Choroid plexus epithelial cell (primary cell): ENCODE measurements around the gene CCDC169.
"Not testable (repeated sequence)": the region's sequence is repeated elsewhere in the genome, so short reads cannot be mapped to it uniquely, and the experiment has no call there.

Experiments
- DNase-seq: peaks from one replicate; pipeline ENCODE4 v3.0.0-alpha.2; 2010; ENCODE audit warnings: low read depth
- H3K4me3 ChIP-seq: 2 replicates; pipeline ENCODE4 v1.5.1; 2011; ENCODE audit warnings: low read depth, mild to moderate bottlenecking, control low read depth, low read length, moderate library complexity
- TF ChIP-seq, protein P1 (sequence below): conservative IDR thresholded peaks from 2 replicates; pipeline ENCODE4 v1.5.1; 2011; ENCODE audit warnings: low read depth, mild to moderate bottlenecking, control low read depth, inconsistent platforms, low read length, moderate library complexity

The CCDC169 gene

DNA sequence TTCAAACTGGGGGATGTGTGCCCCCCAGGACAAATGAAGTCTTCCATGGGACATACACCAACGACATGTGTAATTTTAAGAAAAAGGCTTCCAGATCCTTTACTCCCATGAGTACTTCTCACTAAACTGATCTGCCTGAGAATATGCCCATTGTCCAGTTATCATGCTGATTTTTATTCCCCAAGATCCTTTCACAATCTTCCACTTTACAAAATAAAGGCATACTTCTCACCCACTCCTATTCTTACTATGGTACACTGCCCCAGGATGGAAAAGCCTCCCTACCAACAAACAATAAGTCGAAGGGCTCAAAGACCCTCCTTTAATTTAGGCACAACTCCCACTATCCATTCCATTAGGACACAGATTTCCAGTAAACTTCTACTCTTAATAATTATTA lies 45.1 kb upstream of the CCDC169 start:
- no peak for DNase-seq
- TF ChIP-seq, protein P1, sequence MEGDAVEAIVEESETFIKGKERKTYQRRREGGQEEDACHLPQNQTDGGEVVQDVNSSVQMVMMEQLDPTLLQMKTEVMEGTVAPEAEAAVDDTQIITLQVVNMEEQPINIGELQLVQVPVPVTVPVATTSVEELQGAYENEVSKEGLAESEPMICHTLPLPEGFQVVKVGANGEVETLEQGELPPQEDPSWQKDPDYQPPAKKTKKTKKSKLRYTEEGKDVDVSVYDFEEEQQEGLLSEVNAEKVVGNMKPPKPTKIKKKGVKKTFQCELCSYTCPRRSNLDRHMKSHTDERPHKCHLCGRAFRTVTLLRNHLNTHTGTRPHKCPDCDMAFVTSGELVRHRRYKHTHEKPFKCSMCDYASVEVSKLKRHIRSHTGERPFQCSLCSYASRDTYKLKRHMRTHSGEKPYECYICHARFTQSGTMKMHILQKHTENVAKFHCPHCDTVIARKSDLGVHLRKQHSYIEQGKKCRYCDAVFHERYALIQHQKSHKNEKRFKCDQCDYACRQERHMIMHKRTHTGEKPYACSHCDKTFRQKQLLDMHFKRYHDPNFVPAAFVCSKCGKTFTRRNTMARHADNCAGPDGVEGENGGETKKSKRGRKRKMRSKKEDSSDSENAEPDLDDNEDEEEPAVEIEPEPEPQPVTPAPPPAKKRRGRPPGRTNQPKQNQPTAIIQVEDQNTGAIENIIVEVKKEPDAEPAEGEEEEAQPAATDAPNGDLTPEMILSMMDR: no peak
- no peak overlapping the region for H3K4me3 ChIP-seq

DNA sequence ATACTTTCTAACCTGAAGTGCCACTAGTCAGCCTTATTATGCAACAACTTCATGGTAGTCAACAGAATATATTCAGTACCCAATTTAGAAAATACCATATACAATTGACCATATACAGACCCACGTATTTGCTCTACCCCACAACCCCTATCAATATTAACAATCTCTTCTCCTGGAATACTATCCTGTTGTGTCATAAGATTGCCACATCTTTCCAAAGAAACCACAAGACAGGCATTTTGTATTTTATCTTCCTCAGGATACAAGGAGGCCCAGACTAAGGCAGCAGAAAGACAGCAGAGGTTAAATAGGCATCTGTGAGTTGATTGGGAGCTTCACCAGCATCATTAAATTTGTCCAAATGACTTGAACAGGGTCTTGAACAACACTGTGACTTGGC lies 44.1 kb upstream of the CCDC169 start:
- TF ChIP-seq, protein P1: no peak
- H3K4me3 ChIP-seq: no peak overlapping the region
- peak; percentile 45 for DNase-seq

DNA sequence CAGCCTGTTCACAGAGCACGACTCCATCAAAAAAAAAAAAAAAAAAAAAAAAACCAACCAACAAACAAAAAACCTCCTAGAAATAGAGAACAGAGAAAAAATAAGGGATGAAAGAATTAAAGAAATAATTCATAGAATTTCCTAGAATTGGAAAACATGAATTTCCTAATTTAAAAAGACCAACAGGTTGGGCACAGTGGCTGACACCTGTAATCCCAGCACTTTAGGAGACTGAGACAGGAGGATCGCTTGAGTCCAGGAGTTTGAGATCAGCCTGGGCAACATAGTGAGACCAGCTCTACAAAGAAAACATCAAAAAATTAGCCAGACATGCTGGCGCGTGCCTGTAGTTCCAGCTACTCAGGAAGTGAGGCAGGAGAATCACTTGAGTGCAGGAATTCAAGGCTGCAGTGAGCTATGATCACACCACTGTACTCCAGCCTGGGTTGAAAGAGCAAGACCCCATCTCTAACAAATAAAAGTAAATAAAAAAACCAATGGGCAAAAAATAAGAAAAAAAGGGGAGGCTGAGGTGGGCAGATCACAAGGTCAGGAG lies 42.1 kb upstream of the CCDC169 start:
- no peak overlapping the region for H3K4me3 ChIP-seq
- TF ChIP-seq, protein P1: no peak
- no peak for DNase-seq

DNA sequence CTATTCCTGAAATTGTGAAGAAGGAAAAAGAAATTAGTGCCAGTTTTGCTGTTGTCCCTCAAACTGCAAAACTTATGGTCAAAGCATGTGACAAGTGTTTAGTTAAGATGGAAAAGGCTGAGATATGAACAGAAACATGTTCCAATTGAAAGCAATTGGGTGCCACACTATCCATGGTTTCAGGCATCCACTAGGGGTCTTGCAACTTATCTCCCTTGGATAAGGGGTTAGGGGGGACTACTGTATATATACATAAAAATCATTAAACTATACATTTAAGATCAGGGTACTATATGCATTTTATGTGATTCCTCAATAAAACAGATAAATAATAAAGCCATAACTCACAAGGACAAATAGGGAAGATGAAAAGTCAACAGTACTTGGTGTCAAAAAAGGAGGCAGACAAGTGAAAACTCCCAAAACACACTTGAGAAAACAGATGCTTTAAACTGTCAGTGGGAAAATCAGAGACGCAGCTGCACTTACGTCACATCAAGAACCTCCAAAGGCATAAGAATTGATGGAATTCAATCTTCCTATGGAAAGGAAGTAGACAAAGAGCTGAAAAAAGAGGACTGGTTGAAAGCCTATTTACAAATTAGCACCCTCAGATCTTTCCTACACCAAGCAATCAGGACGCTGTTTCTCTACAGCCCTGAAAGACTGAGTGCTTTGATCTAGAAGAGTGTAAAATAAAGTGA lies 40.5 kb upstream of the CCDC169 start:
- TF ChIP-seq, protein P1: peak; percentile 0

DNA sequence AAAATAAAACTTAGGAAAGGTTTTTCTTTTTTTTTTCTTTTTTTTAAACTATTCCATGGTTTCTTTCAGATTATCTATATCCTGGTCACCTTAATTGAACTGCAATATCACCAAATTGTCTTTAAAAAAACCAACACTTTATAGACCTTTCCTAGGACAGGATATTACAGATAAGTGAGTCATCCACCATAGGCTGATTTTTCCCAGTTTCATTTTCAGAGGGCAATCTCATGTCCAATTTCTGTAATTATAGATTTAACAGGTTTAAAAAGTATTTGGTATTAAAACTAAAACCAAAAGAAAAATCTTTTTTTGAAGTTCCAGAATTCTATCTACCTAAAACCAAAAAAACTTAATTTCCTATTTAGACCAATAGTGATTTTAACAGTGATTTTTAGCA lies 35.4 kb upstream of the CCDC169 start:
- no peak overlapping the region for H3K4me3 ChIP-seq
- TF ChIP-seq, protein P1: no peak
- DNase-seq: peak; percentile 47

More for the DNA sequence above, 40.5 kb upstream of the CCDC169 start:
- DNase-seq: no peak
- H3K4me3 ChIP-seq: no peak overlapping the region

DNA sequence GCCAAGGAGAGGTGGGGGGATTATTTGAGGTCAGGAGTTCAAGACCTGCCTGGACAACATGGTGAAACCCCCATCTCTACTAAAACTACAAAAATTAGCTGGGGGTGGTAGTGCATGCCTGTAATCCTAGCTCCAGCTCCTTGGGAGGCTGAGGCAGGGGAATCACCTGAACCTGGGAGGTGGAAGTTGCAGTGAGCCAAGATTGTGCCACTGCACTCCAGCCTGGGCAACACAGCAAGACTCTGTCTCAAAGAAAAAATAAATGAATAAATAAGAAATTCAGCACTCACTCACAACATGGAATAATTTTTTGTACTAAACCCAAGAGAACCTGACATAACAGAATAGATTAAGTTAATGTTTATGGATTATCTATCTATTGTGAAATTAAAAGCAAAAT lies 34.6 kb upstream of the CCDC169 start:
- not testable (repeated sequence) for DNase-seq, H3K4me3 ChIP-seq

DNA sequence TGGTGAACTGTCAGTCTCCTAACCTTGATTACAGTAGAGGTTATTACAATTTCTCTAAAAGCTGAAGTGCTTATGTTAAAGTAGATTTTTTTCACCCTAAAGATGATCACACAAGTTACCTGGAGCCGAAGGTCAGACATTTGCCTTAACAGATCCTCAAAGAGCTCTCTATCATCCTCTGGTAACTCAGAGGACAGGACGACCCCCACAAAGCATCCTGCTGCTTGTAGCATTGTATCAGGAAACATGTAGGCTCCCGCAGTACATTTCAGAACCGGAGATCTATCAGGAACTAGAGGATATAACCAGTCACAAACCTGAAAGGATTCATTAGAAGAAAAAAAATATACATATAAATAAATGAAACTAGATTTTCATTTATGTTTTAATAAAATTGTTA lies 33.7 kb upstream of the CCDC169 start:
- TF ChIP-seq, protein P1: no peak
- no peak overlapping the region for H3K4me3 ChIP-seq
- no peak for DNase-seq
